ENCODE results near the gene S100B. TPM values are rescaled to one million over a fixed set of nuclear protein-coding genes. Genes with fewer than 3 reads are reported as not detected.

S100B gene
- total and polyA plus RNA-seq, 8 donors, result 1.4 to 3.5 (median 2.0) TPM

DNA sequence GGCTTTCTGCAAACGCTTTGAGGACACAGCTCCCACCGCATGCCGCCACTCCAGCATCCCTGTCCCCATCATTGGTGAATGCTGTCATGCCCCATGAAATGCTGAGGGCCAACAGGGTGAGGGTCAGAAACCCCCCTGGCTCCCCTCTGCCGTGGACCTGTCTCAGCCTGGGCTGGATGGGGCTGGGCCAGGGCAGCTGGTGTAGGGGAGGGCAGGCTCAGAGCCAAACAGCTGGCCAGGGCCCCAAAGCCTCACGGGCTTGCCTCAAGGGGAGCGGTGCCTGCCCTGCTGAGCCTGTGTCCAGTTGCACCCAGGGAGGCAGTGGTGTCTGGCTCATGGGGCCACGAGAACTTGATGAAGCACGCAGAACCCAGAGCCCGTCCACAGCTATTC is 49.7 kb downstream of the S100B start:
- no peak for TF ChIP-seq CTCF (IDR thresholded peaks at IDR 0.05)
- ATAC-seq, result no peak

DNA sequence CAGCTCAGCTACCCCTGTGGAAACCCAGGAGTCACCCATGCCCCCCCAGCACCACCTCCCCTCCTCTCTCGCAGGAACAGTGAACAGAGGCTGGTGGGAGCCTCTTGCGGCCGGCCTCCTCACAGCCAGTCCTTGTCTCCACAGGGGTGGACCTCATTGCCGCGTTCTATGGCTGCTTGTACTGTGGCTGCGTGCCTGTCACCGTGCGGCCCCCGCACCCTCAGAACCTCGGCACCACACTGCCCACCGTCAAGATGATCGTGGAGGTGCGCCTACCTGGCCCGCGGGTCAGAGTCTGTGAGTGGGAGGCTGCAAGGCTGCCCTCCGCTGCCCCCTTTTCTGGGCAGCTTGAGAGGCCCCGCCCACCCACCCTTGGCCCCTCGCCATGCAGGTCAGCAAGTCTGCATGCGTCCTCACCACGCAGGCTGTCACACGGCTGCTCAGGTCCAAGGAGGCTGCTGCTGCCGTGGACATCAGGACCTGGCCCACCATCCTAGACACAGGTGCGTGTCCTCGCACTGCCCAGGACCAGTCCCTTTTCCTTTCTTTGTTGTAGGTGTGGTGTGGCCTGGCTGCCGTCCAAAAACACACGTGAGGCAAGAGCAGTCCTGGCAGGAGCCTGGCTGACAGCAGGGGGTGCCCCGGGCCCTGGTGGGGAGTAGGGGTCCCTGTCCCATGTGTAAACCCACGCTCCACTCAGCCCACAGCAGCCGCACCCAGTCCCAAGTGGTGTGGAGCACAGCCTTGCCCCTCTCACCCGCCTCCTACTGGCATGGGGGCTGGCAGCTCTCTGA is 50.3 kb downstream of the S100B start:
- Histone ChIP-seq H3K27me3 (no peaks in the 10 kb centered on the region), H3K36me3 (peaks cover 0 to 81% of the 10 kb centered on the region in 2 donors), H3K27ac (no peak overlapping the region), H3K9me3 (no peaks in the 10 kb centered on the region), H3K4me3 (no peak overlapping the region), H3K4me1 (peaks cover 0 to 7% of the 10 kb centered on the region in 2 donors)
- no peak for DNase-seq
- no peak for TF ChIP-seq CTCF (IDR thresholded peaks at IDR 0.05)
- intact Hi-C loops (cut with DNase I), result no loop called here
- ATAC-seq, result no peak

More for the DNA sequence above, 49.7 kb downstream of the S100B start:
- Histone ChIP-seq H3K4me3 (no peak overlapping the region), H3K36me3 (peaks cover 0 to 83% of the 10 kb centered on the region in 2 donors), H3K27me3 (no peaks in the 10 kb centered on the region), H3K27ac (no peak overlapping the region), H3K4me1 (peaks cover 0 to 3% of the 10 kb centered on the region in 2 donors), H3K9me3 (no peaks in the 10 kb centered on the region)
- no peak for DNase-seq
- intact Hi-C loops (cut with DNase I), result no loop called here

GRCh38 chr21:46553993-46554392 is 50.9 kb downstream of the S100B start:
- ATAC-seq, result no peak
- Histone ChIP-seq H3K36me3 (peaks cover 0 to 77% of the 10 kb centered on the region in 2 donors), H3K4me3 (no peak overlapping the region), H3K4me1 (peaks cover 0 to 7% of the 10 kb centered on the region in 2 donors), H3K27ac (no peak overlapping the region), H3K27me3 (no peaks in the 10 kb centered on the region), H3K9me3 (no peaks in the 10 kb centered on the region)
- intact Hi-C loops (cut with DNase I), result no loop called here
- no peak for DNase-seq
- TF ChIP-seq CTCF (IDR thresholded peaks at IDR 0.05), result no peak

DNA sequence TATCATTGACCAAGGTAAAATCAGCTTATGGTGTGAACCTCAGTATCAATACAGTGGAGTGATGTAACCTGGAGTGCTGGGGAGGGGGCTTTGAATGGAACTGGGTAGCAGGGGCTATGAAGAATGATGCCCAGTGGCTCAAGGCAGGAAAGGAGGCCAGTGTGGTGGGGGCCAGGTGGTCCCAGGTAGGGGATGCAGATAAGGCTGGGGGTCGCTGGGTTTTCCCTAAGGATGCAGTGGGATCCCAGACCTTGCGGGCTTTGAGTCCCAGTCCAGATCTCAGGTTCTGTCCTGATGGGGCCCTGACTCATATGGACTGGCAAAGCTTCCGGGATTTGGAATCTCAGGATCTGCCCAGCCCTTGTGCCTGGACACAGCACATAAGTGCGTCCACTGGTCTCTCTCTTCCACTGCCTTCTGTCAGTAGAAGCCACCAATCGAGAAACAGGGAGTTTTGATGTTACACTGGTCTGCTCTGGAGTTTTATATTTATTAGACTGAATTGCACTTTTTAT is 52.0 kb downstream of the S100B start:
- Histone ChIP-seq H3K4me3 (no peak overlapping the region), H3K27me3 (no peaks in the 10 kb centered on the region), H3K27ac (peak overlapping the region; percentile 39 to 91), H3K36me3 (peaks cover 0 to 67% of the 10 kb centered on the region in 2 donors), H3K9me3 (no peaks in the 10 kb centered on the region), H3K4me1 (peaks cover 0 to 7% of the 10 kb centered on the region in 2 donors)
- ATAC-seq (no peak), DNase-seq (no peak)
- intact Hi-C loops (cut with DNase I), result no loop called here
- no peak for TF ChIP-seq CTCF (IDR thresholded peaks at IDR 0.05)

DNA sequence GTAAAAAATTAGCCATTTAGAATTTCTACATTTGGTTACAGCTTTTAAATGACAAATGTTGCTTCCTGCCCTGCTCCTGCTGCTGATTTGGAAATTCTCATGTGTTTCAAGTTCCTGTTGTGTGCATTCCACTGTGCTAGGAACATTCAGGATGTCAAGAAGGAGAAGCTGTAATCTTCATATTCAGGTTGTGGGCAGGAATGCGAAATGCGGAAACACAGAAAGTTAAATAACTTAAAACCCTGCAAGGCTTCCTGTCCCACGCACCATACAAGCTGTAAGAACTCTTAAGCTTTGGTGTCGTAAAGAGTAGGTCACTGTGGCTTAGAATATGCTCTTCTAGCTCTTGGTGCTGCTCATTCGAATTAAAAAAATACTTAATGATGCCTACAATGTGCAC is 52.6 kb downstream of the S100B start:
- no peak for DNase-seq
- H3K4me3 ChIP-seq, result peak overlapping the region in 1 of 2 donors; percentile 26
- peaks cover 0 to 66% of the 10 kb centered on the region in 2 donors for H3K36me3 ChIP-seq
- no peaks in the 10 kb centered on the region for H3K27me3 ChIP-seq
- no peak for TF ChIP-seq CTCF (IDR thresholded peaks at IDR 0.05)
- peaks cover 0 to 7% of the 10 kb centered on the region in 2 donors for H3K4me1 ChIP-seq
- peak overlapping the region; percentile 39 to 91 for H3K27ac ChIP-seq
- intact Hi-C loops (cut with DNase I), result no loop called here
- peak; percentile 57 for ATAC-seq
- H3K9me3 ChIP-seq, result no peaks in the 10 kb centered on the region

Data from left lung (tissue), 10 donors.